Central memory CD8-positive, alpha-beta T cell (primary cell): ENCODE results near the gene SPATA19.

Experiments used
- ATAC-seq: fragments of 150-1000 bp; cut with Tn5 transposase; replicated peaks from 2 replicates; pipeline ENCODE4 v1.10.0; 2022; ENCODE audit warnings: mild to moderate bottlenecking, moderate FRiP score, moderate number of reproducible peaks; ENCODE audit not compliant: poor library complexity, severe bottlenecking; ENCODE audit errors: extremely low read depth
- DNase-seq, 2 donors: peaks; one replicate each; pipeline ENCODE4 v3.0.0; 2021; ENCODE audit warnings: low spot score in 2 of 2
- H3K27ac Mint-ChIP-seq: one replicate; pipeline ENCODE4 v1.8.0; 2022; ENCODE audit warnings: low read depth, mild to moderate bottlenecking, moderate library complexity, mixed read lengths
- H3K27me3 Mint-ChIP-seq: one replicate; pipeline ENCODE4 v1.8.0; 2022; ENCODE audit warnings: mixed read lengths
- H3K36me3 Mint-ChIP-seq: one replicate; pipeline ENCODE4 v1.8.0; 2022; ENCODE audit warnings: mild to moderate bottlenecking, moderate library complexity, mixed read lengths; ENCODE audit not compliant: insufficient read depth
- H3K4me1 Mint-ChIP-seq: one replicate; pipeline ENCODE4 v1.8.0; 2022; ENCODE audit warnings: mixed read lengths
- H3K4me3 Mint-ChIP-seq: one replicate; pipeline ENCODE4 v1.8.0; 2022; ENCODE audit warnings: mild to moderate bottlenecking, moderate library complexity, mixed read lengths
- H3K9me3 Mint-ChIP-seq: one replicate; pipeline ENCODE4 v1.8.0; 2022; ENCODE audit warnings: mixed read lengths

The SPATA19 gene

DNA sequence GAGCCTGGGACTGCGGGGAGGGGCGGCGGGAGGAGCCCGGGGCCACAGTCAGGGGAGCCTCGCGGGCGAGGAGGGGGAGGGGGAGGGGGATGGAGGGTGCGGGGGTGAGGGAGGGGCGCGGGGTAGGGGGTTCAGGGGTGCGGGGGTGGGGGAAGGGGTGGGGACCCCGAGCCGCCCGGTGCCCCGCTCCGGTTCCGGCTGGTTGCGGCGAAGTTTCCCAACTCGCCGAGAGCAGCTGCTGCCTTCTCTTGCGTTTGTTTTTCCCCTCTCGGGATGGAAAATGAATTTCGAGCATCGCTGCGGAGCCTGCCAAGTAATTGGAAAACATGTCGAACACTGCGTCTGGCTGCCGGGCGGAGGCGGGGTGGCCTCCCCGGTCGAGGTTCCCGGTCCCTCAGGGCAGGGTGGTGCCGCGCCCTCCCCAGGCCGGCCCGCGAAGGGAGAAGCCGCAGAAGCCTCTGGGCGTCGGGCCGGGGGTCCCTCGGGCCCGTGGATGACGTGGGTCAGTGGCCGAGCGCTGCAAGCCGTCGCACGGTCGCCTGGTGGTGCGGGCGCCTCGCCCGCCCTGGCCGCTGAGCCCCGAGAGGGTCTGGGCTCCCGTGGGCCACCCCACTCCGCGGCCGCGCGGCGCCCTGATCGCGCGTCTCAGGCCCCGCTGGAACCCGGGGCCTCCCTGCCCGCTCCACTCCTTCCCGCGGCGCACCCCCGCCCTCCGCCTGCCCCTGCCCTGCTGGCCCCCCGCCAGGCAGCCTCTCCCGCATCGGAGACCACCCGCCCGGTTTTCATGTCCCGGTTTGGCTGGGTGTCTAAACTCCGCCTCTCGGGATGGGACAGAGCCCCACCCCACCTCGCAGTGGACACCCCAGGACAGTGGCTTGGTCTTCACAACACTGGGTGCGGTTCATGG, 12.1 kb downstream of the SPATA19 start:
- H3K4me3 Mint-ChIP-seq: no peak overlapping the region
- peaks cover 3% of the 10 kb centered on the region for H3K36me3 Mint-ChIP-seq
- H3K9me3 Mint-ChIP-seq: no peaks in the 10 kb centered on the region
- peaks cover 33% of the 10 kb centered on the region for H3K27me3 Mint-ChIP-seq
- no peak overlapping the region for H3K27ac Mint-ChIP-seq
- peaks cover 14% of the 10 kb centered on the region for H3K4me1 Mint-ChIP-seq
- DNase-seq (no peak), ATAC-seq (peak; percentile 14)

DNA sequence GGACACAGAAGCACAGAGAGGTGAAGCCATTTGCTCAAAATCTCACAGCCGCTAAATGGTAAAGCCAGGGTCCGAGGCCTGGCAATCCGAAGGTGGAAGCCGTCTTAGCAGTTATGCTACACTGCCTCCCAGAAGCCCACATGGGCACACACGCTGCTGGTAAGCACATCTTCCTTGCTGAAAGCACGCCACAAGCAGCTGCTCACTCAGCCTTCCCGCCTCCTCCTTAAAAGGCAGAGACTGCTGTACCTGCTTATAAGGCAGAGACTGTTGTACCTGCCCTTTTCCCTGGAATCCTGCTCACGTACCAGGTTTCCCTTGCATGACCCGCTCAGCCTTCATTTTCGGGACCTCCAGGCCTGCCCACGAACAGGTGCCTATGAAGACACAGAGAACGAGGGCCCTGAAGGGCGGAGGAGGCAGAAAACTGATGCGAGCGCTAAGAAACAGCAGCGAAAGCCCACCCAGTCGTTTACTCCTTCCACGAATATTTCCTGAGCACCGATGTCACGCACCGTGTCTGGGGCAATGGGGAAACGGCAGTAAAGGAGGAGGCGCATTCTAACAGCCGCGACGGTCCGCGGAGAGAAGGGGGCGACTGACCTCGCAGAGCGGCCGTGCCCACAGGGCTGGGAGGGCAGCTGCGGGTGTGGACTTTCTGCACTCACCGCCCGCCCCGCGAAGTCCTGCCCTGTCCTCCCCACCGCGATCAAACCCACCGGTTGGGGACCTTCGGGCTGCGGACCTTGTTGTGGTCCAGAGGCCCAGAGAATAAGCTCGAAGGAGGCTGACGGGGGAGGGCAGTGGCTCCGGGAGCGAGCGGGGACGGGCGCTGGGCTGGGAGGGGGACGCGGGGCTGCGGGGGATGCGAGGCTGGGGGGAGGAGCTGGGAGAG, 13.0 kb downstream of the SPATA19 start:
- H3K9me3 Mint-ChIP-seq: no peaks in the 10 kb centered on the region
- DNase-seq (no peak), ATAC-seq (no peak)
- H3K27me3 Mint-ChIP-seq: peaks cover 31% of the 10 kb centered on the region
- H3K36me3 Mint-ChIP-seq: peaks cover 3% of the 10 kb centered on the region
- no peak overlapping the region for H3K27ac Mint-ChIP-seq
- peaks cover 14% of the 10 kb centered on the region for H3K4me1 Mint-ChIP-seq
- H3K4me3 Mint-ChIP-seq: no peak overlapping the region

DNA sequence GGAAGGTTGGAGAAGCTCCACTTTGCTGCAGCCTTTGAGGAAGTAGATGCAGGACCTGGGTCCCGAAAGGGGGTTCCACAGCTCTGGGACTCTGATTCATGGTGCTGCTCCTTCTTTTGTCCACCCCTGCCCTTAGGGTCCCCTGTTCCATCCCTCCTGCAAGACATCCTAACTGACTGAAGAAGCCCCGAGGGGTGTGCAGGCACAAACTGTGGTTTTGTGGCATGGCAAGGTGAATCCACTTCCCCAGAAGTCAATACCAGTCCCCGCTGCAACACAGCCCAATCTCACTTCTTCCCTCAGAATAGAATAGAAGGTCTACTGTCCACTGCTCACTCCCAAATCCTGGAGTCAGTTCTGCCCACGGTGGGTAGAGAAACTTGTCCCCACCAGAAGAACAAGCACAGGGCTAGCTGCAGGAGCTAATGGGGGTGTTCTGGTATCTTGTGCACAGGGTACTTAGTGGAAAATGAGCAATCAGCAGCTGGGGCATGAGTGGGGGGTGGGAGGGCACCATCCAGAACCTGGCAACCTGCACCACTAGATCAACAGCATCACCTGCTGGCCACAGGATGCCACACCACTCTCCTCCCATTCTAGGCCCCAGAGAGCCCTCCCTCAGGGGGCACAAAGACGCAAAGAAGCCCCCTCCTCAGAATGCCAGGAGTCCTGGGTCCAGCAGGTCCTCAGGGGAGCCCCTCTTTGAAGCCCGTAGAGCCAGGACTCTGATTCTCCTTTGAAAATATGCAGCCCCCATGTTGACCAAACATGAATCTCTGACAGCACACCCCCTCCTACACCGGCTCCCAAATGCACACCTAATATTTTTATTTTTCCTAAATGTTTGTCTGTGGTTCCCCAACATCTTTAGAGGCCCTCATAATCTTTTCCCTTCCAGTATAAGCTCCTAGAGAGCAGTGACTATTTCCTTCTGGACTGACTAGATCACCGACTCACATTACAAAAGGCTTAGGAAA, 14.1 kb downstream of the SPATA19 start:
- no peak for ATAC-seq
- Mint-ChIP-seq H3K27me3 (peaks cover 27% of the 10 kb centered on the region), H3K9me3 (no peaks in the 10 kb centered on the region), H3K4me1 (peaks cover 14% of the 10 kb centered on the region), H3K4me3 (no peak overlapping the region), H3K36me3 (peaks cover 3% of the 10 kb centered on the region), H3K27ac (no peak overlapping the region)
- DNase-seq: no peak

DNA sequence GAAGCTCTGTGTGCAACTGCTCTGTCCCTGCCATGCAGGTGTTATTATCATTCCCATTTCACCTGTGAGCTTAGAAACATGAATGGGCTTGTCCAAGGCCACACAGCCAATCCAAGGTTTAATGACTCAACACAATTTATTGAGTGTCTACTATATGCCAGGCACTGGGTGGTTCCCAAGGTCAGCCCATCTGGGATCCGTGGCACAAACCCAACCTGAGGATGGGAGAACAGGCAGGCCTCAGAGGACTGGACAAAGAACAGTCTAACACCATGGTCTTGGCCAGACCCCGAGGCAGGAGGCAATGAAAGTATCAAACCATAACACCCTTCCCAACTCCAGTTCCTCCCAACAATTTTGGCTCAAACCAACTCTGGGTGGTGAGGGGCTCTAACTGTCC, 15.7 kb downstream of the SPATA19 start:
- Mint-ChIP-seq H3K36me3 (peaks cover 3% of the 10 kb centered on the region), H3K27me3 (peaks cover 23% of the 10 kb centered on the region), H3K4me1 (no peaks in the 10 kb centered on the region), H3K27ac (no peak overlapping the region), H3K4me3 (no peak overlapping the region), H3K9me3 (no peaks in the 10 kb centered on the region)
- ATAC-seq: no peak
- DNase-seq: no peak

DNA sequence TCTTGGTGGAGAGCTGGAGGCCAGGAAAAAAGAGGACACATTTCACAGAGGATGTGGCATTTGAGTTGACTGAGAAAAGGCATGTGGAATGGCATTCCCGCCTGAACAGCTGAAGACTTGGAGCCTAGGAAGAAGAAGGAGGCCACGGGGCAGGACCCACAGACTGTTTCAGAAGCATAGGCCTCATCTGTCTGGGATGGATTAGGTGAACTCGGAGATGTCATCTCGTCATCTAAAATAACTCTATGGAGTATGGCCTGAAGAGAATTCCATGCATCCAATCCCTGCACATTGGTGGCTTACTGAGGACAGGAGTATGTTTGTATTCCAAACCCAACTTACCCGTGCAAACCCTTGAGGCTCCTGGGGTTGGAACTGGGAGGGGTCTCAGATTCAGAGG, 16.4 kb downstream of the SPATA19 start:
- Mint-ChIP-seq H3K27ac (no peak overlapping the region), H3K4me3 (no peak overlapping the region), H3K4me1 (no peaks in the 10 kb centered on the region), H3K9me3 (no peaks in the 10 kb centered on the region), H3K27me3 (peaks cover 23% of the 10 kb centered on the region), H3K36me3 (peaks cover 2% of the 10 kb centered on the region)
- ATAC-seq (no peak), DNase-seq (no peak)

DNA sequence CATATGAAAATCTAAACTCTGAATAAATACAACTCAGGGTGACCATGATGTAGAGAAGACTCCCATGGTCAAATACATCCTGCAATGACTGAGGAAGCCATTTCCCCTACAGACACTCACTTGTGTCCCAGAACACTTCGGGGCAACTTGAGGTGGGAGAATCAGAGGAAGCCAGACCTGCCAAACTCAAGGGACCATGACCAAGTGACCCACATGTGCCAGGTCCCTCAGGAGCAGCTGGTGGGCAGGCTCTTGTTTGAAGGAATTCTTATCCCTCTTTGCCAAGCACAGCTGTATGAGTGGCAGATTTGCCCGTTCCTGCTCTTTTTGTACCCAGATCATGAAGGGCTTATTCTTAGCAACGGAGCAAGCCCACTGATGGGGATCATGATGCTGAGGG, 17.8 kb downstream of the SPATA19 start:
- Mint-ChIP-seq H3K36me3 (peaks cover 2% of the 10 kb centered on the region), H3K4me1 (no peaks in the 10 kb centered on the region), H3K27ac (no peak overlapping the region), H3K27me3 (peaks cover 23% of the 10 kb centered on the region), H3K9me3 (no peaks in the 10 kb centered on the region), H3K4me3 (no peak overlapping the region)
- no peak for DNase-seq
- no peak for ATAC-seq

DNA sequence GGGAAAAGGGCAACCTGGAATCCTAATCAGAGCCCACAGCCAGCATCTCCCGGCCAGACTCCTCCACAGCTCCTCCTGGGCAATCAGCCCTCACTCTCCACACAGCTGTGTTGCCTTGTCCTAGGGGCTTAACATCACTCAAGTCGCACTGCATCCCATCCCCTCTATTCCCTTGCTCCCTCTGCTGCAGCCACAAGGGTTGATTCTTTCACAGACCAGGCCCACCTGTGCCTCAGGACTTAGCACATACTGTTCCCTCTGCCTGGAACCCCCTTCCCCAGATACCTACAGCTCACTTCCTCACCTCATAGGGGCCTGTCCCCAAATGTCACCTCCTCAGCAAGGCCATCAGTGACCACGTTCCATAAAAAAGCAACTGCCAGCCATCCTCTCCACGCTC, 18.4 kb downstream of the SPATA19 start:
- H3K27ac Mint-ChIP-seq: no peak overlapping the region

DNA sequence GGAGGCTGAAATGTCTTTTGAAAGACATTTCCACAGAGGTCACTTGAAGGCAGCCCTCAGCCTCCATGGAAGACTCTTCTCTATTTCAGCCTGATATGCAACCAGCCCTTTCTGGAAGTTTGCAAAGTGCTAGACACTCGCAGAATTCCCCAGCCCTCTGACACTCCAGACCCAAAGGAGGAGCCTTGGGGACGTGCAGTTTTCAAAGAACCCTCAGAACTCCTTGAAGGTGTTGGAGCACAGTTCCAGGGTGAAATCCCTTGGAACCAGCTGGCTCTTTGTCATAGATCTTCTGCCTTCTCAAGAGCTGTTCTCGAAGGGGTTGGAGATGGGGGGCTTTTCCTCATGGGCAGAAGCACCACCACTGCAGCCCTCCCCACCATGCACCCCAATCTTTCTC, 19.6 kb downstream of the SPATA19 start:
- no peaks in the 10 kb centered on the region for H3K4me1 Mint-ChIP-seq
- ATAC-seq: no peak

More for the DNA sequence above, 18.4 kb downstream of the SPATA19 start:
- Mint-ChIP-seq H3K9me3 (no peaks in the 10 kb centered on the region), H3K36me3 (no peaks in the 10 kb centered on the region), H3K4me1 (no peaks in the 10 kb centered on the region), H3K27me3 (peaks cover 21% of the 10 kb centered on the region), H3K4me3 (no peak overlapping the region)
- ATAC-seq (no peak), DNase-seq (no peak)

DNA sequence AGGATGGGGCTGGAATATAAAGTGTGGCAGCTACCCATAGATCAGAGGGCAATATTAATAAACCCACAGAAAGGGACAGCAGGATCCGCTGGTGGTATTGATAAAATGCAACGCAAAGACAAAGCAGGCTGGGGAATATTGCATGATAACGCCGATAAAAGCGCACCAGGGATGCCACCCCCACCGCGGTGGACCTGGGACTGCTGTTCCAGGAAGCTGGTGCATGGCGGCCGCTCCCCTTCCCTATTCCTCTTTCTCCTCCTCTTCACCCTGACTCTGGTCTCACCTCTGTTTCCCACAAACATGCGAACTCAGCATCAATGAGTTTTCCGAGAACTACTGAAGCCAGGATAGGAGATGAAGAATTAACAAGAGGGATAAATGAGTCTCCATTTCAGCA, 20.2 kb downstream of the SPATA19 start:
- Mint-ChIP-seq H3K4me3 (no peak overlapping the region), H3K27me3 (peaks cover 14% of the 10 kb centered on the region), H3K36me3 (no peaks in the 10 kb centered on the region), H3K4me1 (no peaks in the 10 kb centered on the region), H3K27ac (no peak overlapping the region), H3K9me3 (no peaks in the 10 kb centered on the region)
- DNase-seq (no peak), ATAC-seq (no peak)

More for the DNA sequence above, 19.6 kb downstream of the SPATA19 start:
- Mint-ChIP-seq H3K27me3 (peaks cover 14% of the 10 kb centered on the region), H3K36me3 (no peaks in the 10 kb centered on the region), H3K4me3 (no peak overlapping the region), H3K9me3 (no peaks in the 10 kb centered on the region), H3K27ac (no peak overlapping the region)
- DNase-seq: no peak

DNA sequence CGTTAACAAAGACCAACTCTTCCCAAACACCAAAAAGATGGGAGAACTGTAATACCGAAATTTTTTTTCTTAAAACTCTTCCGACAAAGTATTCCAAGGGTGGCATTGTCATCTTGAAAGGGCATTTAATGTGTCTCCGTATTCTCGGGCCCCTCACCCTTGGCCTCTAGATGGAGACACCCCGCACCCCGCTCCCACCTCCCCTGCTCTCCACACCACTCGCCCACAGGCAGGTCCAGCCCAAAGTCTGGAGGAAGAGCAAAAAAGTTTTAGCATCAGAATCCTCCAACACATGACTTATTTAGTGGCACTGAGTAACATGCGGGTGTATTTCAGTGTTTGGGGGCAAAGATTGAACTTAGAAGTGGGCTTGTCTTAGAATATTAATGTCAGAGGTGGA, 20.7 kb downstream of the SPATA19 start:
- ATAC-seq (no peak), DNase-seq (no peak)
- no peak overlapping the region for H3K27ac Mint-ChIP-seq
- H3K4me3 Mint-ChIP-seq: no peak overlapping the region
- no peaks in the 10 kb centered on the region for H3K9me3 Mint-ChIP-seq
- no peaks in the 10 kb centered on the region for H3K36me3 Mint-ChIP-seq
- H3K4me1 Mint-ChIP-seq: no peaks in the 10 kb centered on the region
- H3K27me3 Mint-ChIP-seq: peaks cover 17% of the 10 kb centered on the region

DNA sequence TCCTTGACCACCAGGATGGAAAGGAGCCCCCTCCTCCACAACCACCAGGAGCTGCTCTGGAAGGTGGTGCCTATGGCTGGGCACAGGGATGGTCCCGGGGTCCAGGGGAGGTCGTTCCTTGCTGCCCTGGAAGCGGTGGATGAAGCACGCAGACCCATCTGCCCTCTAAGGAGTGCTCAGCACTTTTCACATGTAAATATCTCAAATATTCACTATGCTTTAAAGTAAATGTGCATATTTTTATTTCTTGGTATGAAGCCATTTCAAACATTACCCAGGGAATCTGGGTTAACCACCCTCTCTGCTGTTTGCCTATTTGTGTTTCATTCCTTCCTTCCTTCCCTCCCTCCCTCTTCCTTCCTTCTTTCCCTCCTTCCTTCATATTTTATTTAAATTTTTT, 21.7 kb downstream of the SPATA19 start:
- Mint-ChIP-seq H3K36me3 (no peaks in the 10 kb centered on the region), H3K4me3 (no peak overlapping the region), H3K4me1 (no peaks in the 10 kb centered on the region), H3K27ac (no peak overlapping the region), H3K9me3 (no peaks in the 10 kb centered on the region), H3K27me3 (peaks cover 27% of the 10 kb centered on the region)
- ATAC-seq (no peak), DNase-seq (no peak)

DNA sequence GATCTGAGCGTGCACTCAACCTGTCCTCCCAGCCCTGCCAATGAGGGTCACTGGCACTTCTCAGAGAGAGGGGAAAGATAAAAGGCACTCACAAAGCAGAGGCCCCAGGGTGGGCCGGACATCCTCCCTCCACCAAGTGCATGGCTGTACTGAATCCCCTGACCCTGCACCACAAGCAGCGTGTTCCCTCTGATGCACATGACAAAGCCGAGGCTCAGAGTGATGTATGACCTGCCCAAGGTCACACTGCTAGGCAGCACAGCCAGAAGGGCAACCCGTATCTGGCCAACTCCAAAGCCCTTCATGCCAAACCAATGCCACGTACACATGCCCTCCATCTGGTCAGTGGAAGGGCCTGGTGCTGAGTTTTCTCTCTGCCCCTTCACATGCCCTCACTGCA, 22.1 kb downstream of the SPATA19 start:
- no peak for ATAC-seq

More for the DNA sequence above, 22.1 kb downstream of the SPATA19 start:
- H3K27me3 Mint-ChIP-seq: peaks cover 31% of the 10 kb centered on the region
- H3K27ac Mint-ChIP-seq: no peak overlapping the region
- H3K9me3 Mint-ChIP-seq: no peaks in the 10 kb centered on the region
- H3K36me3 Mint-ChIP-seq: no peaks in the 10 kb centered on the region
- H3K4me1 Mint-ChIP-seq: no peaks in the 10 kb centered on the region
- DNase-seq: no peak
- H3K4me3 Mint-ChIP-seq: no peak overlapping the region
